Fibroblast of the conjunctiva (primary cell): Measurements from ENCODE around the gene MCF2L2.
A peak's percentile ranks its signal among the peaks of the same experiment; 100 is the strongest.

Experiments
- DNase-seq: peaks from one replicate; pipeline ENCODE4 v3.0.0-alpha.2; 2010; ENCODE audit warnings: low read depth

Gene MCF2L2

DNA sequence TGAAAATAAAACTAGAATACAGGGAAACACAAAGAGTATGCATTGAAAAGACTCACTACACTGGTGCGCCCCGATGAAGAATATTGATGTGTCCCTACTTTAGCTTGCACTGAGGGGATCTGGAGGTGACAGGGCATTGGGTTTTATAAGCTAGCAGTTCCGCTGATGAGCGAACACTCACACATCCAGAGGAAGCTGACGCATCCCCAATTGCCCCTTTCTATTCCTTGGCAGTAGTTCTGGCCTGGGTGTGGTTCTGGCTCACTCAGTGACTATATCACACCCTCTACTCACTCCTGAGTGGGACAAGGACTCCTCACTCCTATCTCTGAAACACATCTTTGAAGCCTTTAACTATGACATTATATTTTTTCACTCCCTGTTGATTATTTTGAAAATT, 104.3 kb downstream of the MCF2L2 start:
- DNase-seq, result peak; percentile 29

DNA sequence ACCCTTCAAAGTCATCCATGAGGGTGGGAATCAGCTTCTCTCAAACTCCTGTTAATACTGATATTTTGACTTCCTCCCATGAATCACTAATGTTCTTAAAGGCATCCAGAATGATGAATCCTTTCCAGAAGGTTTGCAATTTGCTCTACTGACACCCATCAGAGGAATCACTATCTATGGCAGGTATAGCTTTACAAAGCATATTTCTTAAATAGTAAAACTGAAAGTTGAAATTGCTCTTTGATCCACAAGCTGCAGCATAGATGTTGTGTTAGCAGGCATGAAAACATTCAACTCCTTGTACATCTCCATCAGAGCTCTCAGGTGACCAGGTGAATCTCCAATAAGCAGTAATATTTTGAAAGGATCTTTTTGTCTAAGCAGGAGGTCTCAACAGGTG, 109.0 kb downstream of the MCF2L2 start:
- no peak for DNase-seq

DNA sequence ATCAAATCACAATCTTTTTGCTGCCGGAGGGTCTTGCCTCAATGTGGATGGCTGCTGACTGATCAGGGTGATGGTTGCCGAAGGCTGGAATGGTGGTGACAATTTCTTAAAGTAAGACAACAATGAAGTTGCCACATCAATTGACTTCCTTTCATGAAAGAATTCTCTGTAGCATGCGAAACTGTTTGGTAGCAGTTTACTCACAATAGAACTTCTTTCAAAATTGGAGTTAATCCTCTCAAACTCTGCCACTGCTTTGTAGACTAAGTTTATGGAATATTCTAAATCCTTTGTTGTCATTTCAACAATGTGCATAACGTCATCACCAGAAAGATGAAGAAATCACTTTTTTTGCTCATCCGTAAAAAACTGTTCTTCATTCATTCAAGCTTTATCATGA, 109.5 kb downstream of the MCF2L2 start:
- no peak for DNase-seq

DNA sequence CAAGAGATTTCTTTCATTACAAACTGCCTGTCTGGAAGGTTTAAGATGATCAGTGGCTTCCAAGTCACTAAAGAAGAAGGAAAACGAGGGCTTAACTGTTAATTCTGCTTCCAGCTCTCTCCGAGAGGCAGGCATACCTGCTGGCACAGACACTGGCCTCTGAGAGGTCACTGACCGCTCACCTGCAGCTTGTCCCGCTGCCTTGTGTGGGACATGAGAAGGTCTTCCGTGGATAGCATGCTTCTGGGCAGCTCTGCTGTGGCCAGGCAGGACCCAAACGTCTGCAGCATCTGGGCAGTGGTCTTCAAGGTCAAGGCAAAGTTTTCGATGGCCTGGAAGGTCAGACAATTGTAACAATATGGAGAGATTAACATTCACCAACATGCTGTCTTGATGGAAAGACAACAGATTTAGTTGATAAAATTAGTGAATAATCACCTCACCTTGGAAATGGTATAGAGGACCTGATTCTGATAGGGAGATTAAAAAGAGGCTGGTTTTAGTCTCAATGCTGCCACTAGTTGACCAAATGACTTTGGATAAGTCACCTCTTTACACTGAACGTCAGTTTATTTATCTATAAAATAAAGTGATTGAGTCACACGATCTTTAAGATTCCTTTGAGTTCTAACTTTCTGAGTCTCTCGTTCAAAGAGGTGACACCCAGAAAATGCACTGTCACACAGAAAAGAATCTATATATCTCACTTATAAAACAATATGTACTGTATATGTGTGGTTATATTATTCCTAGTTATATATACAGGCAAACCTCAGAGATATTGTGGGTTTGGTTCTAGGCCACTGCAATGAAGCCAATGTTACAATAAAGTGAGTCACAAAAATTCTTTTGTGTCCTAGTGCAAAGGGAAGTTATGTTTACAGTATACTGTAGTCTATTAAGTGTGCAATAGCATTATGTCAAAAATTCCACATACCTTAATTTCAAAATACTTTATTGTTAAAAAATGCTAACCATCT, 110.2 kb downstream of the MCF2L2 start:
- DNase-seq, result no peak

DNA sequence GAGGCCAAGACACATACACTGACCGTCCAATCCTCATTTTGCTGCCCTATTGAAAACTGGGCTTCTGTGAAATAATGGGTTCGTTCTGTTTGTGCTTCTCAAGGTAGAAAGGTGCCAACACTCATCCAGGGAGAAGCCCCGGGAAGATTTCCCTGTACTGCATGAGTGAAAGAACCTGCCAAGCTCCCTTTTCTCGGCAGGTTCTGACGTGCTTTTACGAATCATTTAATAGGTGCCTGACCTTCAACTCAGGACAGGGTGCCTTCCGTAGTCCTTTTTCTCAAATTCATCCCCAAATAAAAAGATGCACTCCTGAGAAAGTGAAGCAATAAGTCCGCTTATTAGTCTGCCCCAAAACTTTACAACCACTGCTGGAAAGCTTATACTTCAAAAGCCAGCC, 111.1 kb downstream of the MCF2L2 start:
- DNase-seq, result no peak

DNA sequence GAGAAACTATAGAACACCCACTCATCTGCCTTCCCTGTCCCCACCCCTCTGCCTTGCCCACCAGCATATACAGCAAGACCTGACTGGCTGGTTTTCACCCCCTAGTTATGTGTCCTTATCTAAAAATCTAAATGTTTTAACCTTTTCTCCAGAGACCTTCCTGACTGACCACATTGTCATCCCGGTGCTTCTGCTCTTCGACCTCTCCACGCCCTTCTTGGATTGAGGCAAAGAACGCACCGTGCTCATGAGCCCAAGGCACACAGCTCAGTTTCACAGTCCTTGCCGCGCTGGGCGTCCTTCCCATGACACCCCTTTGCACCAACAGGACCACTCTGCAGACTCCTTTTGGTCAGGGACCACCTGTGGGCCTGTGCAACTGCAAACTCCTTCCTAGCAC, 112.7 kb downstream of the MCF2L2 start:
- no peak for DNase-seq

DNA sequence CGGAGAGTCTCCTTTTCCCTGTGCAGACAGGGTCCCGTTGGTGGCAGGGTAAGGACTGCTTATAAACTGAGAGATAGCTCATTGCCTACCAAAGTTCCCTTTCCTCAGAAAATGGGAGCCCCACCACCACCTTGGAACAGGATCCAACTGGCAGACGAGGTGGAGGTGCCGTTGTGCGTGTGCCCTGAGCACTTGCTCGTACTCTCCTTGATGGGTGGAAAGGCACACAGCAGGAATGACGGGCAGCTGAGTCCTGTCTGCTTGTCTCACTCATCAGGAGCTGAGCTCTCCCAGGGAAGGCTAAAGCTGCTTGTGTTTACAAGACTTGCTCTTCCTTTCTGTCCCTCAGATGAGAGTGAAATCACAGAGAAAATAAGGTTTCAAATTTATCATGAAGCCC, 114.7 kb downstream of the MCF2L2 start:
- DNase-seq, result no peak

DNA sequence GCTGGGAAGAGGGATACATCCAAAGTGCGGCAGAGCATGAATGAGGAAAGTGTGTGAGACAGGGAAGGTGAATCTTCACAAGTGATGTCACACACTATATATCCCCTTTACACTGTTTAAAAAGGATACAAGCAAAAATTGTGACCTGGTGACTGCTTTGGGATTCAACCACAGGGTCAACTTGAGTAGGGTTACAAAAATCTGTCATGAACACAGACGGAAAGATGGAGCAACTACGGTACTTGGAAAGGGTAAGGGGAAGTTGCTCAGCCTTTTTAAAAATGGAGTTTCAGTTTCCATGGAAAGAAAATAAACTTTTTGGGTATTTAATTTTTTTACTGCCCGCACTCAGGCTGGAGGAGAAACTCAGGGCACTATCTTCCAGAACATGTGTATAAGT, 115.1 kb downstream of the MCF2L2 start:
- DNase-seq, result no peak

DNA sequence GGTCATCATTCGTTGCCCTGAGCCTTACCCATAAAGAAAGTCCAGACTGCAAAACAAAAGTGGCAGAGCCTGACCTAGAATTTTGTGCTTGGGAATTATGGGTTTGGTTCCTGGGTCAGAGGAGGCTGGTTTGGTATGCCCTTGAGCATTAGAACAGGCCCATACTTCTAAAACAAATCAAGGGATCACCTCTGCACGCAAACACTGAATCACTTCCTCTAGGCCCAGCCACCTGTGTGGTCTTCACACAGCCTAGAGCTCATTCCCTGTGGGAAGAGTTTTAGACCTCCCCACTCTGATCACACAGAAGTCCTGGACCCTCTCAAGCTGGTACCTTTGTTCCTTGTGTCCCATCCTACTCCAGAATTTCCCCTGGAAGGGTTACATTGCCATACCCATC, 116.0 kb downstream of the MCF2L2 start:
- no peak for DNase-seq

DNA sequence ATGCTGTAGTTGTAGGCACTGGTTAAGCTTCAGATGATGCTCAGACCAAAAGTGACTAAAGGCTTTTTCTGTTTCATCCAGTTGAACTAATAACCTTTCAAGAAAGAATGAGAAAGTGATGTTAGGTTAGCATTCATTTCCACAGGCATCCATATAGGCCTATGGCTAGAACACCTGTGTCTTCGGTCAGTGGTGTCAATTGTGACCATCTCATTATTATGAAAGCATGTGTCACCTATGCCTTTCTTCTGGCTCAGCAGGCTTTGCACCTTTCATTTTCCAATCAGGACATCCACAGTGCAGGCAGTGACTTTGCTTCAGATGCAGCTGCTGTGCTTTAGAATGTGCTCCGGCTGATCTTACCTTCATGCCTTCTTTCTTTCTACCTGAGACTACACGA, 117.5 kb downstream of the MCF2L2 start:
- no peak for DNase-seq

DNA sequence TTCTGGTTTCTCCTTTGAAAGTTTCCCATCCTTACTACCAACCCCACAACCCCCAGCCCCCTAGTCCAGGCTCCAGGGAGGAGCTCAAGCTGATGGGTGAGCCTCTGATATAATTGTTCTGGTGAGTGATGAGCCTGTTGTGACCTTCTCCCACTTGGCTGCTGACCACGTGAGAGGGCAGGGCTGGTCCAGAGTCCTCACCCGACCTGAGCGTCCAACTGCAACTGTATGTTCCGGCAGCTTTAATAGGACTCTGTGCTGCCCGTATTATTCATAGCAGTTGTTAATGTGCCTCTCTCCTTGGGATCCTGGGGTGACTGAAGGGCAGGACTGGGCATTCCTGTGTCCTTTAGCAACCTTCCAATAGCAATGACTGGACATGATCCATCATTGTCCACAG, 119.1 kb downstream of the MCF2L2 start:
- no peak for DNase-seq

DNA sequence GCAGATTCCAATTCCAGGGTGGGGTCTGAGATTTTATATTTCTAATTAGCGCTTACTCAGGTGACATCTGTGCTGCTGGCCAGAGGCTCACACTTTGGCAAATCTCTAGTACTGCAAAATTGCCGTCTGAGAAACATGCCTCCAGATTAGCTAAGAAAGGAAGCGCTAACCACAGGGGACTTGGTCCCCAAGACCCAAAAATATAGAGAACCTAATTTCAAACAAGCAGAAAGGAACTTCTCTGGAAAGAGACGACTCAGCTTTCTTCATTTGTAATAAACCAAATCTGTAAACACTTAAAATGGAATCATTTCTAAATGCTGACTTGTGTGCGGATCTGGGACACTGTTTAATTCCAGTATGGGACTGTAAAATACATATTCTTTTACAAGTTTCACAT, 119.7 kb downstream of the MCF2L2 start:
- no peak for DNase-seq

DNA sequence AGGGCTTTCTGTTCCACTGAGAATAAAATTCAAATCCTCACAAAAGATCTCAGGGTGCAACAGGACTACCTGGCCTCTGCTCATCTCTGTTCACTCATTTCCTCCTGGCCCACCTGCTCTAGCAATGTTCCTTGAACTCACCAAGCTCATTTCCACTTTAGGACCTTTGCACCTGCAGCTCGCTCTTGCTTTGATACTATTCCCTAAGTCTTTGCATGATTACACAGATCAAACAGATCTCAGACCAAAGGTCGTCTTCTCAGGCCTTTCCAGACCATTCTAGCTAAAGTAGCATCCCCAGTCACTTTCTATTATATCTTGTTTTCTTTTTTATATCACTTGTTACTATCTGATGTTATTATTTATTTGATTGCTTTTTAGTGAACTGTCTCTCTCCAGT, 120.7 kb downstream of the MCF2L2 start:
- DNase-seq, result no peak

DNA sequence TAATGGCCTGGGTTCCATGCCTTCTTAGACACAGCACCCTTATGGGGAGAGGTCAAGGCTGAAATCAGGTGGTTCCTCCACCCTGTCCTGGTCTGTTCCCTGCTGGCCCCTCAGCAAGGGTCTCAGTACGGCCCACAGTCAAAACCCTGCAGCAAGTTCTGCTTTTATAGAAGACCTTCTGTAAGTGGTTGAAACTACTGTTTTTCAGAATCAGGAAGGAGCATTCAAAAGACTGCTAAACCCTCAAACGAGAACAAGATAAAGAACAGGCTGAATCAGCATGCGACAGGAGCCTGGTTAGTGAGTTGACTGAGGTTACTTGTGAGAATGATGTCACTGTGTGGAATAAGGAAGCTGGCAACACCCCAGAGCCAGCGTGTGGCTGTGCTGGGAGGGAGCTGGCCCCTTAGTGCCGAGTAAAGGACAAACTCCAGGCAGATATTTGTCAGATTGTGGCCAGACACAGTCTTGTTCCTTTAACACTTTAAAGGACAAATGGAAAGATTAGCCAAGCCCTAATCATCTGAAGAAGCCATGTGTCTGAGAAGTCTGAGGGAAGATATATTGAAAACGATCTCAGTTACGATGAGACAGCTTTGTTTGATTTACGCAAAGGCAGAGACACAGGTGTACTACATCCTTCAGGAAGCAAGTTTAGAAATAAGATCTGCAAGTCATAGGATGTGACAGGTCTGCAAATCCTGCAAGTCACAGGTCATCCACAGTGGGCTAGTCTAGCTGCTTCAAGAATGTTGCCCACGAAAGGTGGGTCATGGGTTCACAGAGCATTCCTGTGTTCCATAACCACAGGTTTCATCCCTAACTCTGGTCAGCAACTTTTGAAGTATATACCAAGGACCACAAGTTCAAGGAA, 121.4 kb downstream of the MCF2L2 start:
- DNase-seq, result no peak

DNA sequence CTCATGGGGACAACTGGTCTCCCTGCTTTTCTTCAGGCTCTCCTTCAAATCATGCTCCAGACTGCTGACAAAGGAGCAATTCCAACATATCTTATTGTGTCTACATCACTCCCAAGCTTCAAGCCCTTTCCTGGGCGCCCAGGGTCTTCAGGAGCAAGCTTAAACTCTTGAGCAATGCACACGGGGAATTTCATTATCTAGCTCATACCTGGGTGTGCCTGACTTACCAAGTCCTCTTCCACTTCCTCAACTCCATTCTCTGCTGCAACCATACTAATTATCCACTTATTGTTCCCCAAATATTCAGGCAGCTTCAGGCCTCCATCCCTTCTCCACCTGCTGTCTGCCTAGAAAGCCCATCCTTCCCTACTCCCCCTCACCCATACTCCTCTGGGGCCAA, 124.7 kb downstream of the MCF2L2 start:
- DNase-seq, result no peak

DNA sequence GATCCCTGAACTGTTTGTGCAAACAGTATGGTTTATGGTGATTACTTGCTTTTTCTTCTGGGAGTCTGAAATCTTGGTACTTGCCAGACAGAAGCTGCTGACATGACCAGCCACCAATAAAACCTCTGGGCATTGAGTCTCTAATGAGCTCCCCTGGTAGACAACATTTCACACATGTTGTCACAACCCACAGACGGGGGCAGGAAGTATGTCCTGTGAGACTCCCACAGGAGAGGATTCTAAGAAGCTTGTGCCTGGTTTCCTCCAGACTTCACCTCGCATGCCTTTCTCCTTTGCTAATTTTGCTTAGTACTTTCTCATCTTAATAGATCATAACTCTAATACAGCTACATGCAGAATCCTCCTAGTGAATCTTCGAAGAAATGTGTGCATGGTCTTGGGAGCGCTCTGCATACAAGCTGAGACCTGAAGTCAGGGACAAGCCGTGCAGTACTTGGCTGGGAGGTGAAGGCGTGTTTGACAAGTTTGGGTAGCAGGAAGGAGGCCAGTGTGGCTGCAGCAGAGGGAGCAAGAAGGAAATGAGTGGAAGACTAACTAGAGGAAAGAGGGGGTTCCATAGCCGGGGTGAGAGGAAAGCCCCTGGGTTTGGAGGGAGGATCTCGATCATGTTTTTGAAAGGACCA, 126.4 kb downstream of the MCF2L2 start:
- DNase-seq, result no peak

DNA sequence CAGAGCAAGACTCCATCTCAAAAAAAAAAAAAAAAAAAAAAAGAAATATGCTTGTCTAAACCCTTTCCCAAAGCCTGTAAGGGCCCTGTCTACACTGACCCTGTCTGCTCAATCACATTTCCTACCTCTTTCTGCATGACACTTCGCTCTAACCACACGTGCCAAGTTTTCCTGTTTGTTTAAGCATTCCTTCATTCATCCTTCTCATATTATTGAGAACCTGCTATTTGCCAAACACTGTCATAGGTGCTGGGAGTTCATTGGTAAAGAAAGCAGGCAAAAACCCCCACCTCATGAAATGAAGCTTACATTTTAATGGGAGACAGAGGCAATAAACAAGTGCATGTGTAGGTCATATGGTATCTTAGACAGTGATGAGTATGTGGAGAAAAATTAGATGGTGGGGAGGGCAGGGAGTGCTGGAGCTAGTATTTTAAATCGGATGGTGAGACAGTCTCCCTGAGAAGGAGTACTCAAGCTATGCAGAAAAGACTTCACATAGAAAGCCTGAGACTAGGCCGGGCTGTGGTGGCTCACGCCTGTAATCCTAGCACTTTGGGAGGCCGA, 127.3 kb downstream of the MCF2L2 start:
- no peak for DNase-seq

DNA sequence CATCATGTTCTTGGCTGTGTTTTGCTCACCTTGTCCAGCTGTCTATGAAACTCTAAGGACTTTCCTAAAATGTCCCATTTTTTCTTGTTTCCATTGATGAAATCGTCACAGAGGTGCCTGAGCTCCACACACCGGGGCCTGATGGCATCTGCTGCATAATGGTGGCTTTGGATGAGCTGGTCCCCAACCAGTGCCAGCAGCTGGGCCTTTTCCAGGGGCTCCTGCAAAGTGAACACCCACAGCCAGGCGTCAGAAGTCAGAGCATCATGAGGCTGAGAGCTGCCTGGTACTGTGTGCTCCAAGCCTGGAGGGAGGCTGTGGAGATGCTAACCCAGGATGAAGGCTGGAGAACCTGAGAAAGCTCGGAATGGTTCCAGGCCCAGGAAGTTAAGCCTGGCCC, 128.4 kb downstream of the MCF2L2 start:
- DNase-seq, result no peak

DNA sequence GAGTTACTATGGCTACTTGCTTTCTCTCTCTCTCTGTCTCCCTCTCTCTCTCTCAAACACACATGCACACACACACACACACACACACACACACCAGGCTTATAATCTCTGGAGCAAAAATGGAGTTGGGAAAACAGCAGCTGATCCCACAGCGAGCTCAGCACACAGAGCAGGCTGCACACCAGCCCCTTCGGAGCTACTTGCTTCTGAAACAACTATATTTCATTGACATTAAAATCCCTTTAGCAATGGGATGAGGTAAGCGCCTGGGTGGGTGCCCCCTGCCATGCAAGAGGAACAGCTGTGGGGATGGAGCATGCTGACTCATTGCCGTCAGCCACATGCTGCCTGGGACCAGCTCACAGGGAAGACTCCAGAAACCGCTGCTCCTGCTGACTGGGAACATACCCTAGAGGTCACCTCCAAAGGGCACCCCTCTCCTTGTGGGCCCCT, 129.7 kb downstream of the MCF2L2 start:
- DNase-seq, result peak; percentile 93

DNA sequence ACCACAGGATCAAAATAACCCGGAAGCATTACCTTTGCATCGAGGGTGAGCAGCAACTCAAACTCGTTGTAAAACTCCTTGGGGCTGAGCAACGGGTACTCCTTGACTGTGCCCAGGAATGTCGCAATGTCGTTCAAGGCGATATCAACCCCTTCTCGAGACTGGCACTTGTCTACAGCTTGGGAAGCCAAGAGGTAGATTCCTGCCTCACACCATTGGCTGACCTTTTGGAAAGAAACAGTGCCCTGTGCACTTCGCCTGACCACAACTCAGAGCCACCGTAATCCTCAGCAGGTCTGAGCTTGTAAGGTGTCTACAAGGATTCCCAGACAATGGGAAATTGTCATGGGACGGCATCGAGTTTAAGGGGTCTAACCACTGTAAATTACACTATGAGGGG, 131.5 kb downstream of the MCF2L2 start:
- no peak for DNase-seq

DNA sequence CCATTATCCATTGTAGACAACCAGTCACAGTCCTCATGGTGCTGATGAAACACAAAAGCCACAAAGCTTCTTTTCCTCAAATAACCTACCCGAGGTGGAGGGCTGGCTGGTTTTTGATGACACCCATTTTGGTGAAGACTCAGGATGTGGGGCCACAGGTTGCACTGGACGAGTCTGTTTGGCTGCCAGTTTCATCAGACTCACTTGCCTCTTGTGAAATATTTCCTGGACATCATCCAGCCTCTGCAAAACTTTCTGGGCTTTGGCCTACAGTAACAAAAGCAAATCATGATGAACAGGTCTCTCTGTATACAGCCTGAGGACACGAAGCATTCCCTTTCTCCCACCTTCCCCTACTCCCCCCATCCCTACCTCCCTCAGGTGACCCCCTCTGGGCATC, 133.2 kb downstream of the MCF2L2 start:
- peak; percentile 95 for DNase-seq

DNA sequence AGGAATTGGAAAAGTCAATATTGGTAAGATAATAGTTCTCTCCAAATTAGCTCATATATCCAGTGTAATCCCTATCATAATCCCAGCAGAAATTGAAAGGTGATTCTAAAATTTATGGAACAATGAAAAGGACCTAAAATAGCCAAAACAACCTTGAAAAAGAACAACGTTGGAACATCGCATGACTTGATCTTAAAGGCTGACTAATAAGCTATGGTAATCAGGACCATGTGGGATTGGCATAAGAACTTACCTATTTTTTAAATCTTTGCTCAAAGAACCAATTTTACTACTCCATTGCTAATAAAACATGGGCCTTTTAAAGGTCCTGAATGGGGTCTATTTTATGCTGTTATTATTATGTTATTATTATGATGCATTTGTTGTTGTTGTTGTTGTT, 134.5 kb downstream of the MCF2L2 start:
- no peak for DNase-seq
